ENCODE measurements around the gene CHRNE. TPM values are rescaled to one million over a fixed set of nuclear protein-coding genes. Genes with fewer than 3 reads are reported as not detected.
"Not testable (repeated sequence)": the region's sequence is repeated elsewhere in the genome, so short reads cannot be mapped to it uniquely, and the experiment has no call there.

Gene CHRNE
- total RNA-seq, 1 donor from 2014 or later = 0.69 TPM

GRCh38 chr17:4933646-4934045 is 30.7 kb upstream of the CHRNE start:
- no peak overlapping the region for H3K4me3 Mint-ChIP-seq (ENCODE audit: unreplicated experiment)
- peaks cover 4% of the 10 kb centered on the region for H3K9me3 Mint-ChIP-seq (ENCODE audit: unreplicated experiment)
- H3K27me3 Mint-ChIP-seq (ENCODE audit: unreplicated experiment) = peaks cover 9% of the 10 kb centered on the region
- peaks cover 8% of the 10 kb centered on the region for H3K36me3 Mint-ChIP-seq (ENCODE audit: unreplicated experiment)
- TF ChIP-seq CTCF (IDR thresholded peaks at IDR 0.05; ENCODE audit: partially characterized antibody, unreplicated experiment) = no peak
- peaks cover 5% of the 10 kb centered on the region for H3K4me1 Mint-ChIP-seq (ENCODE audit: low read depth, unreplicated experiment)
- no peak overlapping the region for H3K27ac Mint-ChIP-seq (ENCODE audit: unreplicated experiment)
- DNase-seq = no peak

GRCh38 chr17:4932756-4933155 is 29.9 kb upstream of the CHRNE start:
- H3K9me3 Mint-ChIP-seq (ENCODE audit: unreplicated experiment) = peaks cover 4% of the 10 kb centered on the region
- no peaks in the 10 kb centered on the region for H3K4me1 Mint-ChIP-seq (ENCODE audit: low read depth, unreplicated experiment)
- no peak overlapping the region for H3K4me3 Mint-ChIP-seq (ENCODE audit: unreplicated experiment)
- TF ChIP-seq CTCF (IDR thresholded peaks at IDR 0.05; ENCODE audit: partially characterized antibody, unreplicated experiment) = no peak
- no peak for DNase-seq
- H3K27me3 Mint-ChIP-seq (ENCODE audit: unreplicated experiment) = peaks cover 8% of the 10 kb centered on the region
- H3K36me3 Mint-ChIP-seq (ENCODE audit: unreplicated experiment) = peaks cover 8% of the 10 kb centered on the region
- H3K27ac Mint-ChIP-seq (ENCODE audit: unreplicated experiment) = no peak overlapping the region

GRCh38 chr17:4931963-4932362 is 29.1 kb upstream of the CHRNE start, which contains the start of gene GP1BA:
TSS of gene GP1BA (plus strand) at chr17:4932277. CDS start at chr17:4932605, 328 bp downstream.
- Mint-ChIP-seq H3K4me3 (ENCODE audit: unreplicated experiment) (peak within 1 kb of the TSS; percentile 26), H3K36me3 (ENCODE audit: unreplicated experiment) (peaks cover 8% of the 10 kb centered on the region), H3K4me1 (ENCODE audit: low read depth, unreplicated experiment) (no peaks in the 10 kb centered on the region), H3K9me3 (ENCODE audit: unreplicated experiment) (peaks cover 4% of the 10 kb centered on the region), H3K27me3 (ENCODE audit: unreplicated experiment) (peaks cover 8% of the 10 kb centered on the region), H3K27ac (ENCODE audit: unreplicated experiment) (peak within 1 kb of the TSS; percentile 64)
- TF ChIP-seq CTCF (IDR thresholded peaks at IDR 0.05; ENCODE audit: partially characterized antibody, unreplicated experiment) = no peak
- DNase-seq = no peak

GRCh38 chr17:4928881-4929280 is 26.0 kb upstream of the CHRNE start:
- H3K4me1 Mint-ChIP-seq (ENCODE audit: low read depth, unreplicated experiment) = no peaks in the 10 kb centered on the region
- H3K9me3 Mint-ChIP-seq (ENCODE audit: unreplicated experiment) = peaks cover 3% of the 10 kb centered on the region
- no peak overlapping the region for H3K27ac Mint-ChIP-seq (ENCODE audit: unreplicated experiment)
- no peak for DNase-seq
- H3K27me3 Mint-ChIP-seq (ENCODE audit: unreplicated experiment) = peaks cover 8% of the 10 kb centered on the region
- no peak overlapping the region for H3K4me3 Mint-ChIP-seq (ENCODE audit: unreplicated experiment)
- peaks cover 8% of the 10 kb centered on the region for H3K36me3 Mint-ChIP-seq (ENCODE audit: unreplicated experiment)
- no peak for TF ChIP-seq CTCF (IDR thresholded peaks at IDR 0.05; ENCODE audit: partially characterized antibody, unreplicated experiment)

- not testable (repeated sequence) for H3K9me3 Mint-ChIP-seq (ENCODE audit: unreplicated experiment); H3K36me3 Mint-ChIP-seq (ENCODE audit: unreplicated experiment); H3K4me1 Mint-ChIP-seq (ENCODE audit: low read depth, unreplicated experiment); H3K27ac Mint-ChIP-seq (ENCODE audit: unreplicated experiment); H3K27me3 Mint-ChIP-seq (ENCODE audit: unreplicated experiment); DNase-seq
- H3K4me3 Mint-ChIP-seq (ENCODE audit: unreplicated experiment) = peak overlapping the region; percentile 9
Measured at GRCh38 chr17:4926577-4927335, 23.9 kb upstream of the CHRNE start.

Measured in glutamatergic neuron (in vitro differentiated cells).